GM18508 (cell line): Measurements from ENCODE around the gene NPSR1.
"Not testable (repeated sequence)": the region's sequence is repeated elsewhere in the genome, so short reads cannot be mapped to it uniquely, and the experiment has no call there.

Experiments
- ATAC-seq: cut with Tn5 transposase; IDR thresholded peaks from one replicate; pipeline ENCODE4 v1.9.1; 2021; ENCODE audit warnings: moderate number of reproducible peaks; ENCODE audit not compliant: insufficient read depth, unreplicated experiment

Gene NPSR1

GRCh38 chr7:34756025-34756437 is 98.0 kb downstream of the NPSR1 start:
- no peak for ATAC-seq

GRCh38 chr7:34756691-34757090 is 98.7 kb downstream of the NPSR1 start:
- no peak for ATAC-seq

GRCh38 chr7:34757570-34758110 is 99.6 kb downstream of the NPSR1 start:
- no peak for ATAC-seq

GRCh38 chr7:34758111-34758601 is 100.1 kb downstream of the NPSR1 start:
- peak; percentile 42 for ATAC-seq

GRCh38 chr7:34759477-34760125 is 101.6 kb downstream of the NPSR1 start:
- no peak for ATAC-seq

- ATAC-seq = no peak
Measured at GRCh38 chr7:34760271-34760670, 102.3 kb downstream of the NPSR1 start.

- no peak for ATAC-seq
Measured at GRCh38 chr7:34761206-34761605, 103.2 kb downstream of the NPSR1 start.

- ATAC-seq = no peak
Measured at GRCh38 chr7:34761627-34762026, 103.6 kb downstream of the NPSR1 start.

GRCh38 chr7:34762764-34763163 is 104.7 kb downstream of the NPSR1 start:
- ATAC-seq = no peak

- ATAC-seq = no peak
Measured at GRCh38 chr7:34772296-34772938, 114.4 kb downstream of the NPSR1 start.

GRCh38 chr7:34776748-34777358 is 118.8 kb downstream of the NPSR1 start:
- no peak for ATAC-seq

GRCh38 chr7:34780546-34780945 is 122.5 kb downstream of the NPSR1 start:
- ATAC-seq = no peak

GRCh38 chr7:34787586-34787985 is 129.6 kb downstream of the NPSR1 start:
- ATAC-seq = no peak

- no peak for ATAC-seq
Measured at GRCh38 chr7:34806831-34807230, 148.8 kb downstream of the NPSR1 start.

- ATAC-seq = no peak
Measured at GRCh38 chr7:34807548-34808340, 149.7 kb downstream of the NPSR1 start.

GRCh38 chr7:34814203-34814842 is 156.3 kb downstream of the NPSR1 start:
- not testable (repeated sequence) for ATAC-seq

- no peak for ATAC-seq
Measured at GRCh38 chr7:34821932-34822558, 164.0 kb downstream of the NPSR1 start.

GRCh38 chr7:34823650-34824258 is 165.7 kb downstream of the NPSR1 start:
- peak; percentile 60 for ATAC-seq

- no peak for ATAC-seq
Measured at GRCh38 chr7:34825221-34825620, 167.2 kb downstream of the NPSR1 start.
